MCF 10A (cell line): Measurements from ENCODE around the gene MOB3A. TPM values are rescaled to one million over a fixed set of nuclear protein-coding genes. Genes with fewer than 3 reads are reported as not detected.

Experiments
- BruUV-seq: library from RNA; stranded (reverse); fragments of 400-500 nt; replicated peaks from 2 replicates; lab custom pipeline; 2021; lab: Mats Ljungman, UMichigan
- CTCF ChIA-PET: fragments of 300-600 bp; sonication (Branson Sonifier 250); formaldehyde crosslinking; extraction: SDS; loops from one replicate; lab custom pipeline; 2021; ENCODE audit warnings: antibody characterized with exemption, inconsistent platforms; lab: Yijun Ruan, JAX
- POLR2A ChIA-PET: fragments of 300-600, 350-650 bp; sonication (Branson Sonifier 250); formaldehyde crosslinking; extraction: SDS; loops from one replicate; lab custom pipeline; 2020; ENCODE audit warnings: antibody characterized with exemption, inconsistent platforms; lab: Yijun Ruan, JAX
- DNase-seq: peaks from one replicate; pipeline ENCODE4 v3.0.0-alpha.2; 2018; ENCODE audit not compliant: unreplicated experiment
- H3K27ac Mint-ChIP-seq: one replicate; pipeline ENCODE4 v1.8.0; 2022; ENCODE audit warnings: mild to moderate bottlenecking, low read depth, mixed read lengths; ENCODE audit not compliant: unreplicated experiment
- H3K27me3 Mint-ChIP-seq: one replicate; pipeline ENCODE4 v1.8.0; 2022; ENCODE audit warnings: mixed read lengths; ENCODE audit not compliant: insufficient read depth, unreplicated experiment
- H3K36me3 Mint-ChIP-seq: one replicate; pipeline ENCODE4 v1.8.0; 2022; ENCODE audit warnings: mild to moderate bottlenecking, moderate library complexity, mixed read lengths; ENCODE audit not compliant: insufficient read depth, unreplicated experiment
- H3K4me1 Mint-ChIP-seq: one replicate; pipeline ENCODE4 v1.8.0; 2022; ENCODE audit warnings: mixed read lengths; ENCODE audit not compliant: insufficient read depth, unreplicated experiment
- H3K4me3 Mint-ChIP-seq: one replicate; pipeline ENCODE4 v1.8.0; 2022; ENCODE audit warnings: mild to moderate bottlenecking, moderate library complexity, mixed read lengths; ENCODE audit not compliant: unreplicated experiment
- H3K9me3 Mint-ChIP-seq: one replicate; pipeline ENCODE4 v1.8.0; 2022; ENCODE audit warnings: mixed read lengths; ENCODE audit not compliant: unreplicated experiment
- CTCF ChIP-seq: fragments of 200-600 bp; IDR thresholded peaks from one replicate; pipeline ENCODE4 v1.8.0; 2022; ENCODE audit warnings: antibody characterized with exemption, mild to moderate bottlenecking; ENCODE audit not compliant: unreplicated experiment
- intact Hi-C: fragments of 100-400 bp; cut with micrococcal nuclease; formaldehyde crosslinking; loops from 2 replicates; pipeline ENCODE4 v1.14.1; 2022
- total RNA-seq: library from RNA; stranded (reverse); gene quantifications from 2 replicates; pipeline ENCODE4 v1.2.3, GENCODE V29; 2022

Gene MOB3A
- total RNA-seq, 1 experiment from 2014 or later: 40.9 TPM

- Mint-ChIP-seq H3K4me3 (no peak overlapping the region), H3K36me3 (peaks cover 33% of the 10 kb centered on the region), H3K27me3 (no peaks in the 10 kb centered on the region), H3K27ac (peak overlapping the region; percentile 12), H3K9me3 (no peaks in the 10 kb centered on the region), H3K4me1 (peaks cover 36% of the 10 kb centered on the region)
- intact Hi-C loops: no loop called here
- CTCF ChIA-PET: interaction anchor here (0.5 kb wide), 1 partner anchor 10 kb away, joined by 3 read pairs; no protein-coding TSS in a partner anchor
- POLR2A ChIA-PET: interaction anchor here (0.6 to 1.8 kb wide), 2 partner anchors 19 to 23 kb away, joined by 3 to 4 read pairs; no protein-coding TSS in a partner anchor
- DNase-seq: peak; percentile 93
- no peak for TF ChIP-seq CTCF
- no TSS peak for BruUV-seq
Measured at GRCh38 chr19:2084993-2085720, 11.0 kb downstream of the MOB3A start.

- CTCF ChIA-PET: interaction anchor here (1.3 kb wide), 1 partner anchor 12 kb away, joined by 3 read pairs; no protein-coding TSS in a partner anchor
- no TSS peak for BruUV-seq
- POLR2A ChIA-PET: interaction anchor here (1.0 kb wide), 1 partner anchor 11 kb away, joined by 3 read pairs; no protein-coding TSS in a partner anchor
- DNase-seq: no peak
- H3K4me3 Mint-ChIP-seq: no peak overlapping the region
- H3K9me3 Mint-ChIP-seq: no peaks in the 10 kb centered on the region
- no peaks in the 10 kb centered on the region for H3K27me3 Mint-ChIP-seq
- peaks cover 23% of the 10 kb centered on the region for H3K4me1 Mint-ChIP-seq
- intact Hi-C loops: no loop called here
- TF ChIP-seq CTCF: no peak
- peaks cover 44% of the 10 kb centered on the region for H3K36me3 Mint-ChIP-seq
- no peak overlapping the region for H3K27ac Mint-ChIP-seq
Measured at GRCh38 chr19:2083174-2083854, 12.8 kb downstream of the MOB3A start.

- ChIA-PET POLR2A (interaction anchor here (0.9 kb wide), 1 partner anchor 9 kb away, joined by 3 read pairs; no protein-coding TSS in a partner anchor), CTCF (interaction anchor here (0.6 to 1.3 kb wide), 2 partner anchors 13 kb away, joined by 3 read pairs; no protein-coding TSS in a partner anchor)
- DNase-seq: no peak
- no peak for TF ChIP-seq CTCF
- Mint-ChIP-seq H3K27ac (peak overlapping the region; percentile 53), H3K4me3 (no peak overlapping the region), H3K4me1 (peaks cover 18% of the 10 kb centered on the region), H3K36me3 (peaks cover 40% of the 10 kb centered on the region), H3K9me3 (no peaks in the 10 kb centered on the region), H3K27me3 (no peaks in the 10 kb centered on the region)
- BruUV-seq: no TSS peak
- intact Hi-C loops: no loop called here
Measured at GRCh38 chr19:2081873-2082810, 14.0 kb downstream of the MOB3A start.
